Measurements from ENCODE around the gene KLHDC10. TPM values are rescaled to one million over a fixed set of nuclear protein-coding genes. Genes with fewer than 3 reads are reported as not detected.

KLHDC10 gene
- total and polyA plus RNA-seq, 2 donors (not counting 1 experiment from before 2014, with no cell fraction given), result 7.1 to 25.7 TPM

DNA sequence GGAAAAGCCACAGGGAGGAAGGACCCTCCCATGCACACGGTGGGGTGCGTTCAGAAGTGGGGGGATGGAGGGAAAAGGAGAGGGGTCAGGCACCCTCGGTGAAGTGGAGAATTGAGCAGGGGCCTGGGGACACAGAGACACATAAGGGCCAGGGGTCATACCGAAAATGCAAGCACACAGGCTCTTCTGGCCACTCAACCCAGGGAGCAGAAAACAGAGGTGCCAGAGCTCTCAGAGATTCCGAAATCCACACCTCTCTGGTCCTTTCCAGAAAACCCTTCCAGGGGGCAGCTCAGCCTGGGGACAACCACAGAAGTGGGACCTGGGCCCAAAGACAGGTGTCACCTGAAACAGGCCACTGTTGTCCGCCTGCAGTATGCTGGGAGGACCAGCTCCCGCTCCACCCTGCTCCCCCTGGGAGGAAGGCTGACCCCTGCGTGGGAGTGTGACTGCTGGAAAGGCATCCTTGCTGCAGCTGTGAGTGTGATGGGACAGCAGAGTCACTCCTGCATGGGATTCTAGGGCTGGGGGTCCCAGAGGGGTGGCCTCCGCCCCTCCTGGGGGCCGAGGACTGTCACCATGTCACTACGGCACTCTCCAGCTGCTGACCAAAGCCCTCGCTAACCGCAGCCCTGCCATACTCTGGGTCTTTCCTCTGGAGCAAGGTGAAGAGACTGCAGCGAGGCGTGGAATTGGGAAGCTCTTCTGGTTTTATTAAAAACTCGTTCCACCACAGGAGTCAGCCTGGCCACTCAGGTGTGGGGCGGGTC is 71.7 kb downstream of the KLHDC10 start:
- 75% methylated on average over 13 of the region's 17 CpGs for WGBS (ENCODE audit: insufficient coverage)
- H2AFZ ChIP-seq (ENCODE audit: insufficient read depth, low read depth, low read length, poor library complexity, severe bottlenecking), result peak overlapping the region; percentile 99
- H4K20me1 ChIP-seq (ENCODE audit: control insufficient read depth, insufficient read depth, low read length, poor library complexity, severe bottlenecking), result no peaks in the 10 kb centered on the region
- no peaks in the 10 kb centered on the region for H3K9me3 ChIP-seq (ENCODE audit: control extremely low read depth in 1 of 3, control insufficient read depth in 2 of 3, insufficient read depth in 1 of 3, low read length in 2 of 3)
- ATAC-seq (ENCODE audit: low read depth), result peak; percentile 11
- H3K4me1 ChIP-seq (ENCODE audit: control insufficient read depth in 2 of 2, insufficient read depth in 2 of 2, low read length in 2 of 2), result peaks cover 24 to 37% of the 10 kb centered on the region in 2 donors
- intact Hi-C loops (cut with micrococcal nuclease), result loop anchor here (2.0 kb wide), 1 partner anchor 71 kb away; the partner anchor contains the start of gene KLHDC10
- no peaks in the 10 kb centered on the region for H3K9me3 Mint-ChIP-seq (ENCODE audit: insufficient read depth)
- CTCF ChIA-PET, result interaction anchor here (1.0 to 1.1 kb wide), 2 partner anchors 36 to 616 kb away, joined by 3 to 4 read pairs; no protein-coding TSS in a partner anchor
- H3K4me1 Mint-ChIP-seq, result peaks cover 49% of the 10 kb centered on the region
- H3K4me3 Mint-ChIP-seq, result peak overlapping the region; percentile 91
- peak overlapping the region; percentile 98 for H3K27ac Mint-ChIP-seq
- no peaks in the 10 kb centered on the region for H3K79me2 ChIP-seq (ENCODE audit: control insufficient read depth, insufficient read depth, low read length)
- POLR2A ChIA-PET, result interaction anchor here (0.7 to 2.3 kb wide), 4 partner anchors 8 to 63 kb away, joined by 3 to 15 read pairs (median 6); partner anchors contain the start of gene TMEM209
- H3K27me3 Mint-ChIP-seq, result no peaks in the 10 kb centered on the region
- peak overlapping the region; percentile 30 to 77 (median 72) for H3K4me3 ChIP-seq (ENCODE audit: control extremely low read depth in 1 of 5, extremely low read depth in 1 of 5, insufficient read depth in 1 of 5, low read depth in 2 of 5, low read length in 4 of 5)
- no peak for DNase-seq
- H3K27ac ChIP-seq (ENCODE audit: low read length in 2 of 2), result peak overlapping the region; percentile 85 to 87
- H3K4me2 ChIP-seq (replicated peaks; ENCODE audit: low read depth, low read length, poor library complexity, severe bottlenecking), result peak overlapping the region; percentile 98
- H3K27me3 ChIP-seq (replicated peaks in 1 of 4; ENCODE audit: control extremely low read depth in 1 of 4, control insufficient read depth in 3 of 4, insufficient read depth in 4 of 4, low read length in 3 of 4), result no peaks in the 10 kb centered on the region
- H3K9ac ChIP-seq (ENCODE audit: low read length), result peak overlapping the region; percentile 85
- H3K36me3 ChIP-seq (replicated peaks in 1 of 2; ENCODE audit: control extremely low read depth in 1 of 2, control insufficient read depth in 1 of 2, extremely low read depth in 1 of 2, insufficient read depth in 2 of 2, low read length in 1 of 2), result peaks cover 0 to 1% of the 10 kb centered on the region in 2 experiments
- TF ChIP-seq, protein P1, sequence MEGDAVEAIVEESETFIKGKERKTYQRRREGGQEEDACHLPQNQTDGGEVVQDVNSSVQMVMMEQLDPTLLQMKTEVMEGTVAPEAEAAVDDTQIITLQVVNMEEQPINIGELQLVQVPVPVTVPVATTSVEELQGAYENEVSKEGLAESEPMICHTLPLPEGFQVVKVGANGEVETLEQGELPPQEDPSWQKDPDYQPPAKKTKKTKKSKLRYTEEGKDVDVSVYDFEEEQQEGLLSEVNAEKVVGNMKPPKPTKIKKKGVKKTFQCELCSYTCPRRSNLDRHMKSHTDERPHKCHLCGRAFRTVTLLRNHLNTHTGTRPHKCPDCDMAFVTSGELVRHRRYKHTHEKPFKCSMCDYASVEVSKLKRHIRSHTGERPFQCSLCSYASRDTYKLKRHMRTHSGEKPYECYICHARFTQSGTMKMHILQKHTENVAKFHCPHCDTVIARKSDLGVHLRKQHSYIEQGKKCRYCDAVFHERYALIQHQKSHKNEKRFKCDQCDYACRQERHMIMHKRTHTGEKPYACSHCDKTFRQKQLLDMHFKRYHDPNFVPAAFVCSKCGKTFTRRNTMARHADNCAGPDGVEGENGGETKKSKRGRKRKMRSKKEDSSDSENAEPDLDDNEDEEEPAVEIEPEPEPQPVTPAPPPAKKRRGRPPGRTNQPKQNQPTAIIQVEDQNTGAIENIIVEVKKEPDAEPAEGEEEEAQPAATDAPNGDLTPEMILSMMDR (IDR thresholded peaks at IDR 0.05), result no peak
- TF ChIP-seq EZH2 (IDR thresholded peaks at IDR 0.05; ENCODE audit: borderline replicate concordance, insufficient read depth, low read depth, low read length, poor library complexity, severe bottlenecking), result no peak

All from B cell (primary cell).